ENCODE results near the gene STK25.

The STK25 gene

DNA sequence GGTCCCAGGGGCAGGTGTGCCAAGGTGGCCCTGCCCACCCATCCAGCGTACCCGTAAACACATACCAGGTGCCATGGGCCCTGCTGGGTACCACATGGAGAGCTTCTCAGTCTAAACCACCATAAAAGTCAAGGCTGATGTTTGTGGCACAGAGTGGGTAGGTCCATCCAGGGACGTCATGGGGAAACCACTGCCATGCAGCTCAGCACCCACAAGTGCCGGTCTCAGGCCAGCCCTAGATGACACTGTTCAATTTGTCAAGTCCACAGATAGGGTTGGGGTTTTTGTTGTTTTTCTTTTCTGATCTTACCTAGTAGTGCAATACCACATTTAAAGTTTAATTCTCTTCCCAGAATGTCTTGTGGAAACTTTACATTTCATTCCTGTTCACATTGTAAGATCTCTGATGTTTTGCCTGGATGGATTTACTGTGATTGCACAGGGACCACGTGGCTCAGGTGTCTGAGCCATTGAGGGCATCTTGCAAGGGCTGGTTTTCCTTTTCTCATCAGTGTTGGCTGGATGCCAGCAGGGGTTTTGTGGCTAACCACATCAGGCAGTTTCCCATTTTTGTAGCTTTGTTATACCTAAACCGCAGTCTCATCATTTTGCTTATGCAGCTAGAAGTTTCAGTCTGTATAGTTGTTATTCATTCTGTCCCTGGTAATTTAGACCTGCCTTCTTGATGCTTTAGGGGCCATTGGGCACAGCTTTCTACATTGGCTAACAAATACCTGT lies 64.7 kb downstream of the STK25 start:
- Histone ChIP-seq H3K79me2 (peaks cover 13% of the 10 kb centered on the region), H3K9ac (no peak overlapping the region), H2AFZ (no peak overlapping the region), H3K4me1 (no peaks in the 10 kb centered on the region), H3K4me3 (ENCODE audit: low read depth, low read length) (no peak overlapping the region), H3K36me3 (ENCODE audit: control insufficient read depth, insufficient read depth, low read length) (no peaks in the 10 kb centered on the region), H3K27me3 (ENCODE audit: control insufficient read depth, insufficient read depth, low read length) (no peaks in the 10 kb centered on the region), H3K27ac (no peak overlapping the region), H3K9me3 (ENCODE audit: control insufficient read depth, low read length) (no peaks in the 10 kb centered on the region), H3K4me2 (ENCODE audit: low read length) (no peak overlapping the region)
- TF ChIP-seq, protein P1, sequence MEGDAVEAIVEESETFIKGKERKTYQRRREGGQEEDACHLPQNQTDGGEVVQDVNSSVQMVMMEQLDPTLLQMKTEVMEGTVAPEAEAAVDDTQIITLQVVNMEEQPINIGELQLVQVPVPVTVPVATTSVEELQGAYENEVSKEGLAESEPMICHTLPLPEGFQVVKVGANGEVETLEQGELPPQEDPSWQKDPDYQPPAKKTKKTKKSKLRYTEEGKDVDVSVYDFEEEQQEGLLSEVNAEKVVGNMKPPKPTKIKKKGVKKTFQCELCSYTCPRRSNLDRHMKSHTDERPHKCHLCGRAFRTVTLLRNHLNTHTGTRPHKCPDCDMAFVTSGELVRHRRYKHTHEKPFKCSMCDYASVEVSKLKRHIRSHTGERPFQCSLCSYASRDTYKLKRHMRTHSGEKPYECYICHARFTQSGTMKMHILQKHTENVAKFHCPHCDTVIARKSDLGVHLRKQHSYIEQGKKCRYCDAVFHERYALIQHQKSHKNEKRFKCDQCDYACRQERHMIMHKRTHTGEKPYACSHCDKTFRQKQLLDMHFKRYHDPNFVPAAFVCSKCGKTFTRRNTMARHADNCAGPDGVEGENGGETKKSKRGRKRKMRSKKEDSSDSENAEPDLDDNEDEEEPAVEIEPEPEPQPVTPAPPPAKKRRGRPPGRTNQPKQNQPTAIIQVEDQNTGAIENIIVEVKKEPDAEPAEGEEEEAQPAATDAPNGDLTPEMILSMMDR (IDR thresholded peaks at IDR 0.05): no peak

Data from parathyroid adenoma (tissue), 2 donors.